ENCODE data around the gene FBXO10.

GRCh38 chr9:37504605-37505004 is 71.6 kb downstream of the FBXO10 start:
- no peak for TF ChIP-seq MXI1 (IDR thresholded peaks at IDR 0.05; ENCODE audit: low read depth, low read length)
- no peak for TF ChIP-seq REST (IDR thresholded peaks at IDR 0.05; ENCODE audit: low read depth, low read length)
- no peak for TF ChIP-seq ZNF274 (IDR thresholded peaks at IDR 0.05; ENCODE audit: insufficient read depth, insufficient read length)
- TF ChIP-seq E4F1 (IDR thresholded peaks at IDR 0.05; ENCODE audit: borderline replicate concordance, partially characterized antibody) = no peak
- TF ChIP-seq USF2 (IDR thresholded peaks at IDR 0.05; ENCODE audit: borderline replicate concordance, low read depth, low read length) = no peak
- TF ChIP-seq POLR2A (IDR thresholded peaks at IDR 0.05; ENCODE audit: low read depth, low read length) = no peak
- TF ChIP-seq NKRF (conservative IDR thresholded peaks at IDR 0.05) = no peak
- TF ChIP-seq CEBPB (IDR thresholded peaks at IDR 0.05; ENCODE audit: borderline replicate concordance in 1 of 2, low read depth in 2 of 2, low read length in 2 of 2) = no peak
